Mesangial cell (primary cell): ENCODE data around the gene RBKS. TPM values are rescaled to one million over a fixed set of nuclear protein-coding genes. Genes with fewer than 3 reads are reported as not detected.

Experiments
- total RNA-seq: library from RNA; depleted of rRNA; stranded (reverse); fragments of >200 nt; gene quantifications from 2 replicates; pipeline ENCODE4 v1.2.3, GENCODE V29; 2015

The RBKS gene
- 3.4 and 4.4 TPM in 2 replicates for total RNA-seq

DNA sequence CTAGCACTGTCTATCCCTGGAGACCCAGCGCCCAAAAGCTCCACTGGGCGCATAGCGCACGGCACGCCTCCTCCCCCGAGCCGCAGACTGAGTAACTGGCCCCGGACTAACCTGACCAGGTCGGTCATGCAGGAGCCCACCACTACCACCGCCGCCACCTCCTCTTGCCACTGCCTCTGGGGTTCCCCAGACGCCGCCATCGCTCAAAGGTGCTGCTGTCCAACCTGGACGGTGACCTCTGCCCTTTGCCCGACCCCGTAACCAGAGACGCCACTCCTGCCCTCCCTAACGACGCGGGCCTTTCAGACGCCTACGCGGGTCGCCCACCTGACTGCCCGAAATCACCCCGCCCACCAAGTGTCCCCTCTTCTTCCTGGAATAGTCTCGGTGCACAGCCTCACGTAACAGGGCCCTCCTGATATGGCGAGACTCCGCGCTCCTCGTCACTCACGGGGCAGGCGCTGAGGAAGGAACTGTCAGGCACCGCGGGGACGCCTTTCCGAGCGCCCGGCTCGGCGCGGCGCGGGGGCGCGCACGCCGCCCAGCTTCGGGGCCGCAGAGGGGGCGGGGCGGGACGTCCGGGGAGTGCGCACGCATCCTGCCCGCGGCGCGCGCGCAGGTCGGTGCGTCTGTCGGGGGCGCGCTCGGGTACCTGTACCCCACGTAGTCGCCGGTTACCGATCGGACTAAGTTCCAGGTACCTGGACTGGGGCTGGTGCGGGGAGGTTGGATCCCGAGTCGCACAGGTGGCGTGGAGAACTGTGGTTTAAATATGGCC is at the start of gene RBKS, which contains the start of gene BABAM2:
RBKS (minus strand) TSS at position 242 of the 778 bp plus-strand sequence; CDS start at position 200, 42 bp downstream.
BABAM2 (plus strand) TSS at position 584 of the 778 bp plus-strand sequence. CDS start 3,828 bp downstream, outside the sequence.

DNA sequence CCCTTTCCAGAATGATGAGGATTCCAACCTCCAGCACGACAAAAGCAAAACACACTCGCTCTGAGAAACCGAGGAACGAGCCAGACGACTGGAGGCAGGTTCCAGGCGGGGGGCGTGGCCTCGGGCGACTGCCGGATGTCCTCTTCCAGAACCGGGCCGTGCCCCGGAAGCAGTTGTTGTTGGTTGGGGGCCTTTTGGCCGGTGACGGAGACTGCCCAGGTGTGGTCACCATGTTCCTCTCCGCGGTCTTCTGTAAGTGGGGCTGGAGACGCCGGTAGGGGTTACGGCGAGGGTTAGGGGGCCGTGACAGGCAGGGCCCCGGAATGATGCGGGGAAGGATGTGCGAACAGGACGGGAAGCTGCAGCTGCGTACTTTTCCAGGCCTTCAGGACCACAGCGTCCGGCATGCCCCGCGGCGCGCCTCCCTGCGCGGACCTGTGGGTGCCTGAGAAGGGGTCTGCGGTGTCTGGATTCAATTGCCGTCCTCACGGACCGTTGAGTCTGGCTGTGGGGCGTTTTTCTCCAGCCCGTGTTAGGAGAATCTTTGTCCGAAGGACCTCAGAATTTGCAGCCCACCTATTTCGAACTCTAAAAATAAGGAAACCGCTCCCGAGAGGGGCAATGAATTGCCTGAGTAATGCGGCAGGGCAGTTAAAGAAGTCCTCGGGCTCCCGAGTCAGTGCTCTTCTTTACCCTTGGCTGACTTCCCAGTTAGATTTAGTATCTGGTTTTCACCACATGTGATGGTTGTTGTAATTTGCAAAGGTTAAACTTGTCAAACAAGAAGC is 118.4 kb downstream of the RBKS start, which contains the start of gene MRPL33:
MRPL33 (plus strand) TSS at position 172 of the 788 bp plus-strand sequence; CDS start at position 231, 59 bp downstream.

Other genes with a start within 250 kb of the RBKS start
- 15.5 and 23.7 TPM in 2 replicates for gene SUPT7L, start 226.8 kb downstream of the RBKS start, total RNA-seq
- gene SLC4A1AP, start 226.5 kb downstream of the RBKS start, total RNA-seq: 15.5 and 20.5 TPM in 2 replicates
- 80.2 and 83.1 TPM in 2 replicates for gene MRPL33, start 118.7 kb downstream of the RBKS start, total RNA-seq
- 32.3 and 54.4 TPM in 2 replicates for gene BABAM2, start 342 bp upstream of the RBKS start, total RNA-seq